ENCODE measurements around the gene CXCL17. TPM values are rescaled to one million over a fixed set of nuclear protein-coding genes. Genes with fewer than 3 reads are reported as not detected.

The CXCL17 gene
- total RNA-seq, 2 experiments from 2014 or later, result not detected

GRCh38 chr19:42396381-42397262 is 46.1 kb downstream of the CXCL17 start:
- H3K27me3 Mint-ChIP-seq, result peaks cover 2% of the 10 kb centered on the region
- H3K27ac Mint-ChIP-seq, result peak overlapping the region; percentile 90
- H3K4me1 Mint-ChIP-seq, result peaks cover 18% of the 10 kb centered on the region

GRCh38 chr19:42394751-42395150 is 48.0 kb downstream of the CXCL17 start:
- Mint-ChIP-seq H3K27me3 (peaks cover 8% of the 10 kb centered on the region), H3K27ac (no peak overlapping the region), H3K4me1 (peaks cover 13% of the 10 kb centered on the region), H3K4me3 (no peak overlapping the region), H3K36me3 (ENCODE audit: low read depth) (no peaks in the 10 kb centered on the region), H3K9me3 (ENCODE audit: low read depth) (no peaks in the 10 kb centered on the region)
- intact Hi-C loops (cut with DNase I, micrococcal nuclease), result loop anchor here in 1 of 2 experiments (5.0 kb wide), 1 partner anchor 272 kb away; no protein-coding TSS in a partner anchor
- no peak for ATAC-seq
- CTCF ChIA-PET, result interaction anchor here (0.6 to 2.1 kb wide), 2 partner anchors 8 to 1462 kb away, joined by 3 to 5 read pairs; no protein-coding TSS in a partner anchor
- POLR2A ChIA-PET, result interaction anchor here (0.6 kb wide), 1 partner anchor 44 kb away, joined by 4 read pairs; no protein-coding TSS in a partner anchor
- no peak for DNase-seq

More at GRCh38 chr19:42396381-42397262, 46.1 kb downstream of the CXCL17 start:
- POLR2A ChIA-PET, result interaction anchor here (0.5 to 1.5 kb wide), 4 partner anchors 13 to 1097 kb away, joined by 3 to 6 read pairs (median 4); no protein-coding TSS in a partner anchor
- CTCF ChIA-PET, result interaction anchor here (0.6 to 2.1 kb wide), 11 partner anchors 10 to 400 kb away, joined by 3 to 8 read pairs (median 3); no protein-coding TSS in a partner anchor
- intact Hi-C loops (cut with DNase I, micrococcal nuclease), result loop anchor here (1.0 to 5.0 kb wide), 8 partner anchors 9 to 321 kb away; partner anchors contain the start of genes DEDD2 (in 1 of the 2), MEGF8 (in 1 of the 2) and POU2F2 (in 1 of the 2)
- DNase-seq (peak; percentile 97), ATAC-seq (peak; percentile 99)
- H3K4me3 Mint-ChIP-seq, result peak overlapping the region; percentile 88
- H3K9me3 Mint-ChIP-seq (ENCODE audit: low read depth), result no peaks in the 10 kb centered on the region
- H3K36me3 Mint-ChIP-seq (ENCODE audit: low read depth), result peaks cover 2% of the 10 kb centered on the region

- ATAC-seq (no peak), DNase-seq (no peak)
- POLR2A ChIA-PET, result no interaction called here
- H3K27me3 Mint-ChIP-seq, result peaks cover 17% of the 10 kb centered on the region
- H3K36me3 Mint-ChIP-seq (ENCODE audit: low read depth), result no peaks in the 10 kb centered on the region
- H3K9me3 Mint-ChIP-seq (ENCODE audit: low read depth), result no peaks in the 10 kb centered on the region
- intact Hi-C loops (cut with DNase I, micrococcal nuclease), result no loop called here
- CTCF ChIA-PET, result interaction anchor here (0.5 to 0.6 kb wide), 2 partner anchors 76 to 136 kb away, joined by 3 read pairs; partner anchors contain the start of gene CEACAM1
- H3K27ac Mint-ChIP-seq, result no peak overlapping the region
- H3K4me1 Mint-ChIP-seq, result peaks cover 4% of the 10 kb centered on the region
- H3K4me3 Mint-ChIP-seq, result no peak overlapping the region
Measured at GRCh38 chr19:42392165-42392564, 50.6 kb downstream of the CXCL17 start.

GRCh38 chr19:42389899-42390298 is 52.8 kb downstream of the CXCL17 start, which contains the start of gene CNFN:
Gene CNFN (minus strand): TSS chr19:42390297. CDS start chr19:42389037, 1,260 bp downstream.
- ChIA-PET POLR2A (no interaction called here), CTCF (no interaction called here)
- H3K4me1 Mint-ChIP-seq, result peaks cover 4% of the 10 kb centered on the region
- H3K4me3 Mint-ChIP-seq, result no peak within 1 kb of the TSS
- ATAC-seq (no peak), DNase-seq (no peak)
- H3K36me3 Mint-ChIP-seq (ENCODE audit: low read depth), result no peaks in the 10 kb centered on the region
- H3K27me3 Mint-ChIP-seq, result peaks cover 27% of the 10 kb centered on the region
- no peaks in the 10 kb centered on the region for H3K9me3 Mint-ChIP-seq (ENCODE audit: low read depth)
- intact Hi-C loops (cut with DNase I, micrococcal nuclease), result loop anchor here in 1 of 2 experiments (10.0 kb wide), 1 partner anchor 45 kb away; no protein-coding TSS in a partner anchor
- no peak within 1 kb of the TSS for H3K27ac Mint-ChIP-seq

- Mint-ChIP-seq H3K27me3 (peaks cover 27% of the 10 kb centered on the region), H3K27ac (no peak overlapping the region), H3K4me1 (peaks cover 4% of the 10 kb centered on the region), H3K36me3 (ENCODE audit: low read depth) (no peaks in the 10 kb centered on the region), H3K4me3 (no peak overlapping the region), H3K9me3 (ENCODE audit: low read depth) (no peaks in the 10 kb centered on the region)
- POLR2A ChIA-PET, result no interaction called here
- CTCF ChIA-PET, result no interaction called here
- no peak for ATAC-seq
- DNase-seq, result no peak
- intact Hi-C loops (cut with DNase I, micrococcal nuclease), result loop anchor here in 1 of 2 experiments (10.0 kb wide), 1 partner anchor 46 kb away; no protein-coding TSS in a partner anchor
Measured at GRCh38 chr19:42388851-42389489, 53.8 kb downstream of the CXCL17 start.

- intact Hi-C loops (cut with DNase I, micrococcal nuclease), result loop anchor here (1.0 to 10.0 kb wide), 3 partner anchors 10 to 48 kb away; no protein-coding TSS in a partner anchor
- H3K36me3 Mint-ChIP-seq (ENCODE audit: low read depth), result no peaks in the 10 kb centered on the region
- peak overlapping the region; percentile 41 for H3K4me3 Mint-ChIP-seq
- no peaks in the 10 kb centered on the region for H3K9me3 Mint-ChIP-seq (ENCODE audit: low read depth)
- peaks cover 4% of the 10 kb centered on the region for H3K4me1 Mint-ChIP-seq
- H3K27ac Mint-ChIP-seq, result no peak overlapping the region
- ATAC-seq, result peak; percentile 98
- peaks cover 36% of the 10 kb centered on the region for H3K27me3 Mint-ChIP-seq
- ChIA-PET POLR2A (no interaction called here), CTCF (interaction anchor here (0.6 to 1.9 kb wide), 4 partner anchors 9 to 585 kb away, joined by 3 to 9 read pairs (median 4); partner anchors contain the start of gene PAFAH1B3)
- peak; percentile 81 for DNase-seq
Measured at GRCh38 chr19:42386974-42387707, 55.6 kb downstream of the CXCL17 start.

- ATAC-seq (no peak), DNase-seq (no peak)
- H3K4me1 Mint-ChIP-seq, result peaks cover 3% of the 10 kb centered on the region
- intact Hi-C loops (cut with DNase I, micrococcal nuclease), result loop anchor here in 1 of 2 experiments (10.0 kb wide), 1 partner anchor 55 kb away; no protein-coding TSS in a partner anchor
- H3K27me3 Mint-ChIP-seq, result peaks cover 17% of the 10 kb centered on the region
- no peaks in the 10 kb centered on the region for H3K9me3 Mint-ChIP-seq (ENCODE audit: low read depth)
- no peak overlapping the region for H3K27ac Mint-ChIP-seq
- POLR2A ChIA-PET, result no interaction called here
- no peak overlapping the region for H3K4me3 Mint-ChIP-seq
- CTCF ChIA-PET, result interaction anchor here (0.6 to 1.3 kb wide), 5 partner anchors 31 to 275 kb away, joined by 3 to 4 read pairs (median 3); no protein-coding TSS in a partner anchor
- H3K36me3 Mint-ChIP-seq (ENCODE audit: low read depth), result no peaks in the 10 kb centered on the region
Measured at GRCh38 chr19:42380155-42380554, 62.6 kb downstream of the CXCL17 start.

Other genes starting within 250 kb of the CXCL17 start
- 10 to 100 TPM; 25.9 to 27.3 TPM for gene DEDD2, start 225.3 kb downstream of the CXCL17 start, total RNA-seq
- gene ZNF526, start 222.6 kb downstream of the CXCL17 start, total RNA-seq, result 10 to 100 TPM; 11.9 to 15.2 TPM
- 10 to 100 TPM; 32.6 to 43.5 TPM for gene GSK3A, start 200.3 kb downstream of the CXCL17 start, total RNA-seq
- gene ERF, start 187.8 kb downstream of the CXCL17 start, total RNA-seq, result 10 to 100 TPM; 65.5 to 66.4 TPM
- gene CIC, start 173.7 kb downstream of the CXCL17 start, total RNA-seq, result 10 to 100 TPM; 62.8 to 66.3 TPM
- 1 to 10 TPM in 1 of 2 experiments, under 1 TPM in 1; 0.63 to 1.0 TPM for gene PRR19, start 140.8 kb downstream of the CXCL17 start, total RNA-seq
- 10 to 100 TPM; 43.4 to 53.9 TPM for gene PAFAH1B3, start 140.3 kb downstream of the CXCL17 start, total RNA-seq
- gene TMEM145, start 129.6 kb downstream of the CXCL17 start, total RNA-seq, result under 1 TPM; 0.53 to 0.69 TPM
- gene MEGF8, start 117.3 kb downstream of the CXCL17 start, total RNA-seq, result 1 to 10 TPM; 5.2 to 5.3 TPM
- not detected for gene CNFN, start 52.6 kb downstream of the CXCL17 start, total RNA-seq
- 10 to 100 TPM; 27.8 to 32.8 TPM for gene LIPE, start 15.6 kb downstream of the CXCL17 start, total RNA-seq
- gene CEACAM1, start 85.5 kb upstream of the CXCL17 start, total RNA-seq, result 1 to 10 TPM; 2.0 to 3.6 TPM
- not detected for gene CEACAM8, start 152.0 kb upstream of the CXCL17 start, total RNA-seq

Data from activated CD4-positive, alpha-beta T cell treated with anti-CD3 and anti-CD28 coated beads for 36 hours (primary cell).